Keratinocyte (primary cell): Measurements from ENCODE around the gene SLC49A4. TPM values are rescaled to one million over a fixed set of nuclear protein-coding genes. Genes with fewer than 3 reads are reported as not detected.

Source experiments
- DNase-seq: peaks from one replicate; pipeline ENCODE4 v3.0.0-alpha.2; 2011; ENCODE audit warnings: low read depth, missing footprints, low spot score
- FAIRE-seq: peaks from 2 replicates; lab custom pipeline; 2011; peaks lifted over from hg19 to GRCh38; lab: Jason Lieb, UNC
- H2AFZ ChIP-seq: 2 replicates; pipeline ENCODE4 v1.6.0; 2012; ENCODE audit warnings: low read length, control low read depth, inconsistent platforms; ENCODE audit not compliant: control insufficient read depth
- H3K27ac ChIP-seq: 2 replicates; pipeline ENCODE4 v1.5.1; 2011; ENCODE audit warnings: low read length; ENCODE audit not compliant: control insufficient read depth, insufficient read depth
- H3K27me3 ChIP-seq: 3 replicates; pipeline ENCODE4 v1.6.0; 2011; ENCODE audit warnings: low read length; ENCODE audit not compliant: control insufficient read depth, insufficient read depth; ENCODE audit errors: extremely low read depth
- H3K36me3 ChIP-seq, 2 experiments: 2 replicates in 1 of 2; 3 replicates in 1 of 2; pipeline ENCODE4 v1.5.1; 2011; ENCODE audit warnings: low read length in 2 of 2, mild to moderate bottlenecking in 1 of 2; ENCODE audit not compliant: control insufficient read depth in 2 of 2, insufficient read depth in 2 of 2; ENCODE audit errors: extremely low read depth in 1 of 2
- H3K4me1 ChIP-seq: 3 replicates; pipeline ENCODE4 v1.5.1; 2011; ENCODE audit warnings: low read length; ENCODE audit not compliant: control insufficient read depth, insufficient read depth; ENCODE audit errors: extremely low read depth
- H3K4me2 ChIP-seq: 3 replicates; pipeline ENCODE4 v1.6.0; 2011; ENCODE audit warnings: low read depth, low read length; ENCODE audit not compliant: control insufficient read depth, insufficient read depth; ENCODE audit errors: extremely low read depth
- H3K4me3 ChIP-seq, 3 experiments: fragments of 200-600 bp in 1 of 3; sonication (generic) in 1 of 3; 2 replicates in 2 of 3; 3 replicates in 1 of 3; pipeline ENCODE4 v1.5.1; 2011 to 2016; ENCODE audit warnings: low read length in 3 of 3, mild to moderate bottlenecking in 3 of 3, control low read depth in 2 of 3, inconsistent platforms in 1 of 3, low read depth in 1 of 3, mixed read lengths in 1 of 3, mixed run types in 1 of 3, moderate library complexity in 1 of 3; ENCODE audit not compliant: control insufficient read depth in 2 of 3, insufficient read depth in 2 of 3; ENCODE audit errors: extremely low read depth in 1 of 3
- H3K79me2 ChIP-seq: 2 replicates; pipeline ENCODE4 v1.6.0; 2012; ENCODE audit warnings: low read length; ENCODE audit not compliant: control insufficient read depth, insufficient read depth
- H3K9ac ChIP-seq: 3 replicates; pipeline ENCODE4 v1.6.0; 2011; ENCODE audit warnings: low read length; ENCODE audit not compliant: control insufficient read depth, insufficient read depth; ENCODE audit errors: extremely low read depth
- H3K9me1 ChIP-seq: 3 replicates; pipeline ENCODE4 v1.6.0; 2011; ENCODE audit warnings: low read length; ENCODE audit not compliant: control insufficient read depth, insufficient read depth; ENCODE audit errors: extremely low read depth
- H3K9me3 ChIP-seq: 2 replicates; pipeline ENCODE4 v1.5.1; 2012; ENCODE audit warnings: low read depth, low read length; ENCODE audit not compliant: control insufficient read depth
- H4K20me1 ChIP-seq: 3 replicates; pipeline ENCODE4 v1.6.0; 2011; ENCODE audit warnings: low read length; ENCODE audit not compliant: control insufficient read depth, insufficient read depth; ENCODE audit errors: extremely low read depth
- CTCF ChIP-seq, 3 experiments: IDR thresholded peaks in 1 of 3; conservative IDR thresholded peaks in 1 of 3; optimal IDR thresholded peaks in 1 of 3; 2 replicates in 2 of 3; 3 replicates in 1 of 3; pipeline versions ENCODE3 to v1.5.1; 2011; ENCODE audit warnings: low read length in 3 of 3, mild to moderate bottlenecking in 3 of 3, moderate library complexity in 2 of 3, control low read depth in 1 of 3, inconsistent platforms in 1 of 3; ENCODE audit not compliant: insufficient read depth in 2 of 3; ENCODE audit errors: extremely low read depth in 1 of 3
- EZH2 ChIP-seq: IDR thresholded peaks from one replicate; pipeline ENCODE4 v1.6.1; 2012; ENCODE audit warnings: inconsistent platforms, mild to moderate bottlenecking, low read length, moderate library complexity
- dilution Hi-C: fragments of 300-500 bp; cut with MboI; formaldehyde crosslinking; loops from one replicate; pipeline ENCODE4 v1.7.0; 2020; ENCODE audit warnings: low sequenced_read_pairs; ENCODE audit not compliant: extremely low pct_ligation_motif_present
- polyA plus RNA-seq, 5 experiments: library from polyadenylated mRNA; depleted of rRNA in 3 of 5; stranded (reverse) in 3 of 5; stranded (forward) in 1 of 5; unstranded in 1 of 5; fragments of >200 nt; gene quantifications; 1 replicate in 1 of 5; 2 replicates in 3 of 5; 3 replicates in 1 of 5; pipeline versions ENCODE4 v1.2.1 to v1.2.3, GENCODE V29; 2011 to 2012; ENCODE audit warnings: missing spikeins in 2 of 5, low read depth in 1 of 5, low replicate concordance in 1 of 5

SLC49A4 gene
- polyA plus RNA-seq, 1 donor (not counting 4 experiments of a cell fraction or from before 2014, with no cell fraction given): 18.2 TPM

GRCh38 chr3:122824465-122825381, 29.9 kb downstream of the SLC49A4 start:
- no peaks in the 10 kb centered on the region for H3K27me3 ChIP-seq
- no peak for FAIRE-seq
- no peaks in the 10 kb centered on the region for H3K79me2 ChIP-seq
- H2AFZ ChIP-seq: no peak overlapping the region
- TF ChIP-seq CTCF (optimal IDR thresholded peaks at IDR 0.05 in 1 of 3, IDR thresholded peaks at IDR 0.05 in 1 of 3, conservative IDR thresholded peaks at IDR 0.05 in 1 of 3; ENCODE audit: extremely low read depth in 1 of 3, insufficient read depth in 2 of 3, low read length in 3 of 3) (no peak), EZH2 (no peak)
- H4K20me1 ChIP-seq: no peaks in the 10 kb centered on the region
- no peaks in the 10 kb centered on the region for H3K36me3 ChIP-seq
- DNase-seq: no peak
- no peak overlapping the region for H3K9ac ChIP-seq
- H3K9me3 ChIP-seq: no peaks in the 10 kb centered on the region
- no peak overlapping the region for H3K4me3 ChIP-seq
- H3K9me1 ChIP-seq: peaks cover 3% of the 10 kb centered on the region
- H3K27ac ChIP-seq: no peak overlapping the region
- dilution Hi-C loops: no loop called here
- no peak overlapping the region for H3K4me2 ChIP-seq
- no peaks in the 10 kb centered on the region for H3K4me1 ChIP-seq

- Histone ChIP-seq H3K36me3 (no peaks in the 10 kb centered on the region), H3K4me2 (no peak overlapping the region)
- TF ChIP-seq CTCF (optimal IDR thresholded peaks at IDR 0.05 in 1 of 3, IDR thresholded peaks at IDR 0.05 in 1 of 3, conservative IDR thresholded peaks at IDR 0.05 in 1 of 3; ENCODE audit: extremely low read depth in 1 of 3, insufficient read depth in 2 of 3, low read length in 3 of 3) (no peak), EZH2 (no peak)
These were observed 30.6 kb downstream of the SLC49A4 start for GRCh38 chr3:122825460-122825859.

More at GRCh38 chr3:122825460-122825859, 30.6 kb downstream of the SLC49A4 start:
- dilution Hi-C loops: no loop called here
- Histone ChIP-seq H3K4me3 (no peak overlapping the region), H3K27ac (no peak overlapping the region), H3K27me3 (no peaks in the 10 kb centered on the region), H4K20me1 (no peaks in the 10 kb centered on the region), H3K79me2 (no peaks in the 10 kb centered on the region), H3K9me1 (peaks cover 3% of the 10 kb centered on the region), H3K4me1 (no peaks in the 10 kb centered on the region), H3K9ac (no peak overlapping the region), H3K9me3 (no peaks in the 10 kb centered on the region), H2AFZ (no peak overlapping the region)
- DNase-seq: no peak
- no peak for FAIRE-seq
